Calu3 (cell line): Measurements from ENCODE around the gene WBP2NL. TPM values are rescaled to one million over a fixed set of nuclear protein-coding genes. Genes with fewer than 3 reads are reported as not detected.
A peak's percentile ranks its signal among the peaks of the same experiment; 100 is the strongest.

Experiments used
- BruUV-seq: library from RNA; stranded (reverse); fragments of 400-500 nt; replicated peaks from 2 replicates; lab custom pipeline; 2021; lab: Mats Ljungman, UMichigan
- CTCF ChIA-PET: fragments of 300-600 bp; sonication (Branson Sonifier 250); formaldehyde crosslinking; loops from one replicate; lab custom pipeline; 2022; ENCODE audit warnings: antibody characterized with exemption; lab: Charles Lee
- DNase-seq: peaks from one replicate; pipeline ENCODE4 v3.0.0; 2022
- H3K27ac Mint-ChIP-seq: one replicate; pipeline ENCODE4 v1.8.0; 2022; ENCODE audit warnings: mixed read lengths; ENCODE audit not compliant: unreplicated experiment
- H3K27me3 Mint-ChIP-seq: one replicate; pipeline ENCODE4 v1.8.0; 2022; ENCODE audit warnings: mixed read lengths; ENCODE audit not compliant: unreplicated experiment
- H3K36me3 Mint-ChIP-seq: one replicate; pipeline ENCODE4 v1.8.0; 2022; ENCODE audit warnings: mild to moderate bottlenecking, moderate library complexity, mixed read lengths; ENCODE audit not compliant: insufficient read depth, unreplicated experiment
- H3K4me1 Mint-ChIP-seq: one replicate; pipeline ENCODE4 v1.8.0; 2022; ENCODE audit warnings: mild to moderate bottlenecking, low read depth, mixed read lengths; ENCODE audit not compliant: unreplicated experiment
- H3K4me3 Mint-ChIP-seq: one replicate; pipeline ENCODE4 v1.8.0; 2022; ENCODE audit warnings: mild to moderate bottlenecking, low read depth, moderate library complexity, mixed read lengths; ENCODE audit not compliant: unreplicated experiment
- H3K9me3 Mint-ChIP-seq: one replicate; pipeline ENCODE4 v1.8.0; 2022; ENCODE audit warnings: low read depth, mixed read lengths; ENCODE audit not compliant: unreplicated experiment
- CTCF ChIP-seq: fragments of 200-600 bp; IDR thresholded peaks from one replicate; pipeline ENCODE4 v1.8.0; 2022; ENCODE audit warnings: antibody characterized with exemption; ENCODE audit not compliant: unreplicated experiment
- intact Hi-C: fragments of 100-400 bp; cut with micrococcal nuclease; formaldehyde crosslinking; loops from one replicate; pipeline ENCODE4 v1.10.0; 2022; ENCODE audit not compliant: unreplicated experiment
- total RNA-seq: library from RNA; stranded (reverse); gene quantifications from 2 replicates; pipeline ENCODE4 v1.2.3, GENCODE V29; 2022

WBP2NL gene
- total RNA-seq, 1 experiment from 2014 or later: 2.8 TPM

- Mint-ChIP-seq H3K4me1 (peaks cover 4% of the 10 kb centered on the region), H3K27me3 (peaks cover 53% of the 10 kb centered on the region), H3K27ac (no peak overlapping the region), H3K4me3 (no peak overlapping the region), H3K36me3 (no peaks in the 10 kb centered on the region), H3K9me3 (no peaks in the 10 kb centered on the region)
- DNase-seq: no peak
- no peak for TF ChIP-seq CTCF
- no TSS peak for BruUV-seq
- intact Hi-C loops: no loop called here
- CTCF ChIA-PET: interaction anchor here (1.1 kb wide), 1 partner anchor 72 kb away, joined by 3 read pairs; no protein-coding TSS in a partner anchor
Observed at GRCh38 chr22:41970601-41971000, 28.0 kb upstream of the WBP2NL start.

- H3K27me3 Mint-ChIP-seq: peaks cover 61% of the 10 kb centered on the region
- TF ChIP-seq CTCF: no peak
- H3K36me3 Mint-ChIP-seq: peaks cover 8% of the 10 kb centered on the region
- CTCF ChIA-PET: no interaction called here
- DNase-seq: no peak
- peaks cover 11% of the 10 kb centered on the region for H3K4me1 Mint-ChIP-seq
- no peak overlapping the region for H3K27ac Mint-ChIP-seq
- BruUV-seq: no TSS peak
- no peaks in the 10 kb centered on the region for H3K9me3 Mint-ChIP-seq
- intact Hi-C loops: no loop called here
- H3K4me3 Mint-ChIP-seq: no peak overlapping the region
Observed at GRCh38 chr22:41971431-41971830, 27.2 kb upstream of the WBP2NL start.

GRCh38 chr22:41974691-41975290, 23.8 kb upstream of the WBP2NL start:
- no TSS peak for BruUV-seq
- Mint-ChIP-seq H3K36me3 (peaks cover 9% of the 10 kb centered on the region), H3K4me3 (no peak overlapping the region), H3K9me3 (no peaks in the 10 kb centered on the region), H3K27me3 (peaks cover 87% of the 10 kb centered on the region), H3K27ac (no peak overlapping the region), H3K4me1 (peaks cover 11% of the 10 kb centered on the region)
- TF ChIP-seq CTCF: no peak
- intact Hi-C loops: no loop called here
- DNase-seq: no peak
- CTCF ChIA-PET: no interaction called here

GRCh38 chr22:41975299-41976069, 23.1 kb upstream of the WBP2NL start:
- Mint-ChIP-seq H3K36me3 (peaks cover 9% of the 10 kb centered on the region), H3K4me3 (peak overlapping the region; percentile 15), H3K27me3 (peaks cover 81% of the 10 kb centered on the region), H3K9me3 (no peaks in the 10 kb centered on the region), H3K4me1 (peaks cover 11% of the 10 kb centered on the region), H3K27ac (no peak overlapping the region)
- intact Hi-C loops: no loop called here
- BruUV-seq: no TSS peak
- TF ChIP-seq CTCF: no peak
- CTCF ChIA-PET: interaction anchor here (0.5 kb wide), 1 partner anchor 189 kb away, joined by 5 read pairs; no protein-coding TSS in a partner anchor
- no peak for DNase-seq
